ENCODE measurements around the gene GNAL.

GNAL gene

DNA sequence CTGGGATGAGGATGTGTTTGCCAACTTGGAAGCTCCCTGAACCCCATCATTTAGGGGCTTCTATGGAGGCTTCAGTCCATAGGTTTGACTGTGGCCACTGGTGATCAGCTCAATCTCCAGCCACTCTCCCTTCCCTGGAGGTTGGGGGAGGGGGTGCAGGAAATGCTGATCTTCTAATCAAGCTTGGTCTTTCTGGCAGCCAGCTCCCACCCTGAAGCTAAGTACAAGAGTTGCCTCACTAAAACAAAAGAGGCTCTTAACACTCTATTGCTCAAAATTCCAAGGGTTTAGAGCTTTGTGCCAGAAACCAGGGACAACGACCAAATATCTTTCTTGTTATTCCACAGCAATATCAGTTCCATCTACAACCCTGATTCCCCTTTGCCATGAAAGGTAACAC is 238.4 kb downstream of the GNAL start:
- POLR2A ChIA-PET (ENCODE audit: low non-redundant PET): no interaction called here
- DNase-seq (ENCODE audit: low spot score): no peak
- CTCF ChIA-PET: interaction anchor here (0.9 to 2.1 kb wide), 2 partner anchors 10 to 58 kb away, joined by 4 to 9 read pairs; no protein-coding TSS in a partner anchor
- H3K27ac ChIP-seq: no peak overlapping the region
- TF ChIP-seq, protein P1, sequence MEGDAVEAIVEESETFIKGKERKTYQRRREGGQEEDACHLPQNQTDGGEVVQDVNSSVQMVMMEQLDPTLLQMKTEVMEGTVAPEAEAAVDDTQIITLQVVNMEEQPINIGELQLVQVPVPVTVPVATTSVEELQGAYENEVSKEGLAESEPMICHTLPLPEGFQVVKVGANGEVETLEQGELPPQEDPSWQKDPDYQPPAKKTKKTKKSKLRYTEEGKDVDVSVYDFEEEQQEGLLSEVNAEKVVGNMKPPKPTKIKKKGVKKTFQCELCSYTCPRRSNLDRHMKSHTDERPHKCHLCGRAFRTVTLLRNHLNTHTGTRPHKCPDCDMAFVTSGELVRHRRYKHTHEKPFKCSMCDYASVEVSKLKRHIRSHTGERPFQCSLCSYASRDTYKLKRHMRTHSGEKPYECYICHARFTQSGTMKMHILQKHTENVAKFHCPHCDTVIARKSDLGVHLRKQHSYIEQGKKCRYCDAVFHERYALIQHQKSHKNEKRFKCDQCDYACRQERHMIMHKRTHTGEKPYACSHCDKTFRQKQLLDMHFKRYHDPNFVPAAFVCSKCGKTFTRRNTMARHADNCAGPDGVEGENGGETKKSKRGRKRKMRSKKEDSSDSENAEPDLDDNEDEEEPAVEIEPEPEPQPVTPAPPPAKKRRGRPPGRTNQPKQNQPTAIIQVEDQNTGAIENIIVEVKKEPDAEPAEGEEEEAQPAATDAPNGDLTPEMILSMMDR (conservative IDR thresholded peaks at IDR 0.05; ENCODE audit: low read depth): no peak

DNA sequence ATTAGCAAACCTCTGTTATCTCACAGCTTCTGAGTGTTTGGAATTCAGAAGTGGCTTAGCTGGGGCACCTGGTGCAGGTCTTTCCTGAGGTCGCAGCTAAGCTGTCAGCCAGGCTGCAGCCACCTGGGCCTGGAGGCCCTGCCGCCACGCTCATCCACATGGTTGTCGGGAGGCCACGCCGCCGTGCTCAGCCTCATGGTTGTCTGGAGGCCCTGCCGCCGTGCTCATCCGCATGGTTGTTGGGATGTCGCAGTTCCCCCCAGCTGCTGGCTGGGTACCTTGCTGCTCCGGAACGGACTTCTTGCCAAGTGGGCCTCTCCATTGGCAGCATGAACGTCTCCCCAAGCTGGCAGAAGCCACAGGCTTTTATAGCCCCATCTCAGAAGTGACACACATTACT is 243.3 kb downstream of the GNAL start:
- TF ChIP-seq, protein P1 (conservative IDR thresholded peaks at IDR 0.05; ENCODE audit: low read depth): no peak
- POLR2A ChIA-PET (ENCODE audit: low non-redundant PET): interaction anchor here (1.1 kb wide), 1 partner anchor 50 kb away, joined by 3 read pairs; no protein-coding TSS in a partner anchor
- CTCF ChIA-PET: interaction anchor here (1.0 kb wide), 1 partner anchor 63 kb away, joined by 3 read pairs; no protein-coding TSS in a partner anchor

More for the DNA sequence above, 243.3 kb downstream of the GNAL start:
- no peak for DNase-seq (ENCODE audit: low spot score)
- H3K27ac ChIP-seq: no peak overlapping the region

Measured in RWPE1 (cell line).